DND-41 (cell line): ENCODE measurements around the gene CCDC85C.

Experiments
- ATAC-seq: fragments of 200-7000 bp; cut with Tn5 transposase; 3 replicates; pipeline ENCODE4 v1.9.1; 2021; ENCODE audit warnings: low read depth; ENCODE audit not compliant: insufficient read depth
- DNase-seq: peaks from one replicate; pipeline ENCODE4 v3.0.0-alpha.2; 2020
- H2AFZ ChIP-seq: 2 replicates; pipeline ENCODE4 v1.6.0; 2012; ENCODE audit warnings: low read depth, low read length
- H3K27ac ChIP-seq: 2 replicates; pipeline ENCODE4 v1.5.1; 2012; ENCODE audit warnings: low read length, inconsistent platforms
- H3K27me3 ChIP-seq: fragments of 200-600 bp; sonication (generic); 2 replicates; pipeline ENCODE4 v1.6.0; 2012; ENCODE audit warnings: low read length, mild to moderate bottlenecking, inconsistent platforms; ENCODE audit not compliant: insufficient read depth, poor library complexity
- H3K36me3 ChIP-seq: 2 replicates; pipeline ENCODE4 v1.5.1; 2012; ENCODE audit warnings: low read length, inconsistent platforms; ENCODE audit not compliant: insufficient read depth
- H3K4me1 ChIP-seq: 2 replicates; pipeline ENCODE4 v1.5.1; 2012; ENCODE audit warnings: mild to moderate bottlenecking, low read length; ENCODE audit not compliant: insufficient read depth
- H3K4me2 ChIP-seq: 2 replicates; pipeline ENCODE4 v1.6.0; 2012; ENCODE audit warnings: mild to moderate bottlenecking, moderate library complexity, low read length, inconsistent platforms; ENCODE audit not compliant: insufficient read depth
- H3K4me3 ChIP-seq, 2 experiments: fragments of 200-600 bp in 1 of 2; shearing (Covaris generic) in 1 of 2; 2 replicates each; pipeline ENCODE4 v1.5.1; 2012 to 2016; ENCODE audit warnings: inconsistent platforms in 2 of 2, low read length in 2 of 2, mild to moderate bottlenecking in 2 of 2, low read depth in 1 of 2, moderate library complexity in 1 of 2
- H3K79me2 ChIP-seq: 2 replicates; pipeline ENCODE4 v1.6.0; 2012; ENCODE audit warnings: low read length, inconsistent platforms; ENCODE audit not compliant: insufficient read depth
- H3K9ac ChIP-seq: 2 replicates; pipeline ENCODE4 v1.6.0; 2012; ENCODE audit warnings: low read depth, mild to moderate bottlenecking, inconsistent platforms, low read length, moderate library complexity
- H3K9me3 ChIP-seq: 2 replicates; pipeline ENCODE4 v1.5.1; 2012; ENCODE audit warnings: low read length, moderate library complexity, mild to moderate bottlenecking, inconsistent platforms; ENCODE audit not compliant: insufficient read depth, severe bottlenecking
- H4K20me1 ChIP-seq: 2 replicates; pipeline ENCODE4 v1.6.0; 2012; ENCODE audit warnings: low read length; ENCODE audit not compliant: insufficient read depth
- EZH2 ChIP-seq: IDR thresholded peaks from 3 replicates; pipeline ENCODE4 v1.6.1; 2012; ENCODE audit warnings: borderline replicate concordance, low read depth, mild to moderate bottlenecking, moderate library complexity, low read length, inconsistent platforms; ENCODE audit not compliant: severe bottlenecking
- TF ChIP-seq, protein P1 (sequence below): IDR thresholded peaks from 2 replicates; pipeline ENCODE4 v1.5.1; 2012; ENCODE audit warnings: borderline replicate concordance, low read length, moderate library complexity, mild to moderate bottlenecking; ENCODE audit not compliant: poor library complexity, severe bottlenecking; ENCODE audit errors: extremely low read depth

The CCDC85C gene

DNA sequence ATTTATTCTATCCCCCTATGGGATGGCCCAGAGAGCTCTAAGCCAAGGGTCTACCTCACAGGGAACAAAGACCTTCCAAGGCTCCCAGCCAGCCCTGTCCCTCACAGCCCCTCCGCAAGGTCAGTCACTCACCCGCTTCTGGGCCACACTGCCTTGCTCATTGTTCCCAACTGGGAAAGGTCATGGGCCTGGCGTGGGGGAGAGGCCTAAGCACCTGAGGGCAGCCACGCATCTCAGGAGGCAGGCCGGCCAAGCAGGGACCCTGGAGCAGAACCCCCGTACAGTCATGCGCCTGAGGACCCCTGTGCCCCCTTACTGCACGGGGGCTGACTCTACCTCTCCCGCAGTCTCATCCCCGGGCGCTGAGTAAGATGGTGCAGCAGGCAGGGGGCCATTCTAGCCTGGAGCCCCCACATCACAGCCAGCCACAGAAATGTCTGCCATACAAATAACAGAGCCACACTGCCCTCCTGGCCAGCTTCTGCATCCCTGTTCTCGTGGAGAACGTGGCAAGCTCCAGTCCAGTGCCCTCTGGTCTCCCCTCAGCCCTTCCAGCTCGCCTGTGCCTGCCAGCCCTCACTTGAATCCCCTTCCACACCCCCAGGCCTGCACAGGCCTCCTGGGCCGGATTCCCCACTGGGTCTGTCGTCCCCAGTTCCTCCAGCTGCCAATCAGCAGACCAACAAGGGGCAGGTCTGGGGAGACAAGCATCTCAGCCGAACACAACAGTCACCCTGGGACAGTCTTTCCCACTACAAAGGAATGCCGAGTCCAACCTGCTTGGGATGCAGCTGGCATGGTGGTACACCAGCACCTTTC lies 16.3 kb downstream of the CCDC85C start:
- H3K79me2 ChIP-seq, result peaks cover 18% of the 10 kb centered on the region; the same call in 1 of the 2 replicates
- H3K4me2 ChIP-seq, result no peak overlapping the region
- no peaks in the 10 kb centered on the region for H3K9me3 ChIP-seq
- H3K4me1 ChIP-seq, result peaks cover 19% of the 10 kb centered on the region
- H2AFZ ChIP-seq, result no peak overlapping the region
- no peaks in the 10 kb centered on the region for H3K36me3 ChIP-seq
- no peak overlapping the region for H3K9ac ChIP-seq
- no peak overlapping the region for H3K4me3 ChIP-seq
- DNase-seq, result no peak
- no peaks in the 10 kb centered on the region for H3K27me3 ChIP-seq
- TF ChIP-seq, protein P1, sequence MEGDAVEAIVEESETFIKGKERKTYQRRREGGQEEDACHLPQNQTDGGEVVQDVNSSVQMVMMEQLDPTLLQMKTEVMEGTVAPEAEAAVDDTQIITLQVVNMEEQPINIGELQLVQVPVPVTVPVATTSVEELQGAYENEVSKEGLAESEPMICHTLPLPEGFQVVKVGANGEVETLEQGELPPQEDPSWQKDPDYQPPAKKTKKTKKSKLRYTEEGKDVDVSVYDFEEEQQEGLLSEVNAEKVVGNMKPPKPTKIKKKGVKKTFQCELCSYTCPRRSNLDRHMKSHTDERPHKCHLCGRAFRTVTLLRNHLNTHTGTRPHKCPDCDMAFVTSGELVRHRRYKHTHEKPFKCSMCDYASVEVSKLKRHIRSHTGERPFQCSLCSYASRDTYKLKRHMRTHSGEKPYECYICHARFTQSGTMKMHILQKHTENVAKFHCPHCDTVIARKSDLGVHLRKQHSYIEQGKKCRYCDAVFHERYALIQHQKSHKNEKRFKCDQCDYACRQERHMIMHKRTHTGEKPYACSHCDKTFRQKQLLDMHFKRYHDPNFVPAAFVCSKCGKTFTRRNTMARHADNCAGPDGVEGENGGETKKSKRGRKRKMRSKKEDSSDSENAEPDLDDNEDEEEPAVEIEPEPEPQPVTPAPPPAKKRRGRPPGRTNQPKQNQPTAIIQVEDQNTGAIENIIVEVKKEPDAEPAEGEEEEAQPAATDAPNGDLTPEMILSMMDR, result no peak
- TF ChIP-seq EZH2, result no peak
- no peak for ATAC-seq
- no peak overlapping the region for H3K27ac ChIP-seq
- peaks cover 81% of the 10 kb centered on the region for H4K20me1 ChIP-seq

DNA sequence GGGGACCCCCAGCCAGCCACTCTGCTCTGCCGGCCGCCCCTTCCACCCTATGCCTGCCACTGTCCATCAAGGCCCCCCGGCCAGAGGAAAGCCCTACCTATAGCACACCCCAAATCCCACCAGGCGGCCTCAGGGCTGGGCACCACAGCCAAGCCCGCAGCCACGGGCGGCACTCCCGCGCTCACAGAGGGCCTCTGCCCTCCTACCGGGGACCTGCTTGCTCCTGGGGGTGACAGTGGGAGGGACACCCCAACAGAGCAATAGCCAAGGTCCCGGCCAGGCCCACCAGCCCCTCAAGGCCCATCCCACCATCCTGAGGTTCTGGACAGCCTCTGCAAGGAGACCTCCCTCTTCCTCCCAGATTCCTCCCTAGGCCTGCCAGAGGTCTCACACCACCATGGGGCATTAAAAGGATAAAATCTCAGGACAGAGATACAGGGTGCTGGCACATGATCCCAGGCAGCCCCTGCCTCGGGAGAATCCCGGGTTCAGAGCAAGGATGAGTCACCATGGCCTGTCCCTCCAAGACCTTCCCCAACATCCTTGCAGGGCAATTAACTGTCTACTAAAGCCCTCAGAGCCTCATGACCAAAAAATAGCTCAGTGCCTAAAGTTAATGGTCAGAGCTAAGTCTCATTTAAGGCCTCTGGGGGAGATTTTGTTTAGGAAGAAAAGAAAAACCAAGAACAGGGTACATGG lies 17.1 kb downstream of the CCDC85C start:
- no peak for DNase-seq
- Histone ChIP-seq H3K36me3 (0 out of 2 replicates have a peak, but pooled peaks cover under 1% of the 10 kb centered on the region), H4K20me1 (peaks cover 76% of the 10 kb centered on the region), H3K27me3 (no peaks in the 10 kb centered on the region), H3K79me2 (peaks cover 18% of the 10 kb centered on the region; the same call in 1 of the 2 replicates), H3K27ac (no peak overlapping the region), H3K4me2 (no peak overlapping the region), H3K4me3 (no peak overlapping the region), H2AFZ (no peak overlapping the region), H3K4me1 (peaks cover 19% of the 10 kb centered on the region), H3K9ac (no peak overlapping the region), H3K9me3 (no peaks in the 10 kb centered on the region)
- ATAC-seq, result no peak
- TF ChIP-seq EZH2, result no peak
- TF ChIP-seq, protein P1, result no peak

DNA sequence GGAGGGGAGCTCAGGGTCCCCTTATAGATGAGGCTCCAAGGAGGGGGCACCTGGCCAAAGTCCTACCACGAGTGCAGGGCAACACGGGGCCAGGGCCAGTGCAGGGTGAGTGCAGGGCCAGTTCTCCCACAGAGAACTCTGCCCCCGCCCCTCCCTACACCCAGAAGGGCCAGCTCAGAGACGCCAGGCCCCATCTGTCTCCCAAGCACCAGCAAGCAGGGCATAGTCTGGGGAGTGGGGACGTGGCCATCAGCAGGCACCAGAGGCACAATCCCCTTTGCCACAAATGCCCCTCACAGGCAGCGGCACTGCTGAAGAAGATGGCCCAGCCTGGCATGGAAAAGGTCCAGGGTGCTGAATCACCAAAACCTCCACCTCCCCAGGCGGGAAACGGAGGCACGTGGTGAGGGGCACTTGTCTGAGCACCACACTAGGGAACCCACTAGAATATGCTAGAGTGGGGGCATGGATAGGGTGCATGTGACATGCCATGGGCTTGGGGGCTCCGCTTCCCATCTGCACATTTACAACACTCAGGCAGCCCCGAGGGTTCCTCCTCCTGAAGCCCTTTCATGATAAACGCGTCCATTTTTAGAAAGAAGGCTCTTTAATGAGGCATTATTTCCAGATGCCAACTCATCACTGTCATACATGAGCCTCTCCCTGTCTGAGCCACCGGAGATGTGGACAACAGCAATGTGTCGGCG lies 17.8 kb downstream of the CCDC85C start:
- Histone ChIP-seq H3K9me3 (no peaks in the 10 kb centered on the region), H3K4me2 (no peak overlapping the region), H3K27me3 (no peaks in the 10 kb centered on the region), H3K79me2 (peaks cover 18% of the 10 kb centered on the region; the same call in 1 of the 2 replicates), H2AFZ (no peak overlapping the region), H3K4me1 (peaks cover 19% of the 10 kb centered on the region), H3K36me3 (0 out of 2 replicates have a peak, but pooled peaks cover 4% of the 10 kb centered on the region), H3K9ac (no peak overlapping the region), H3K27ac (no peak overlapping the region), H3K4me3 (no peak overlapping the region), H4K20me1 (peaks cover 80% of the 10 kb centered on the region)
- ATAC-seq (no peak), DNase-seq (no peak)
- TF ChIP-seq, protein P1, result no peak
